ENCODE data around the gene RIT2. TPM values are rescaled to one million over a fixed set of nuclear protein-coding genes. Genes with fewer than 3 reads are reported as not detected.

RIT2 gene
- total and polyA plus RNA-seq, 2 of the 4 experiments (the other 2 are of a cell fraction): not detected

DNA sequence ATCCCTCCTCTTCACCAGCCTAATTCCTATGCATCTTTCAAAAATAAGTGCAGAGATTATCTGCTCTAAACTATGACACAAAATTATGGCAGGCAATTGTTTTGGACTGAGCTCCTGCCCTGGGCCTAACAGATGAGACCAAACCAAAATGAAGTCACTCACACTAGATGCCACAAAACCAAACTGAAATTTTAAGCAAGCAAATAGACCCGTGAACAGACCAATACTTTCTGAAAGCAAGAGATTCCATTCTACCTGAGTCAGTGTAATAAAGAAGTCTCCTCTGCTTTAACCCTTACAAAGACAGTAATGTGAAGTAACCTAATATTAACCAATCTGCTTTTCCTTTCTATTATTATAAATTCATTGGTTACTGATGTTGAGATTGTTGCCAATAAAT is 84.3 kb downstream of the RIT2 start:
- Histone ChIP-seq H2BK120ac (ENCODE audit: low read depth, low read length) (no peak overlapping the region), H3K14ac (replicated peaks; ENCODE audit: low read depth, low read length) (no peak overlapping the region), H3K9me3 (ENCODE audit: control insufficient read depth, insufficient read depth, low read length) (peaks cover 2% of the 10 kb centered on the region; the same call in 1 of the 2 replicates), H3K4me3 (ENCODE audit: insufficient read depth, low read depth, low read length) (no peak overlapping the region), H4K8ac (ENCODE audit: low read depth in 2 of 2, low read length in 2 of 2) (no peak overlapping the region), H3K79me1 (ENCODE audit: low read depth in 1 of 2, low read length in 2 of 2) (no peaks in the 10 kb centered on the region), H3K4me1 (ENCODE audit: control insufficient read depth, insufficient read depth, low read length) (no peaks in the 10 kb centered on the region), H3K9ac (ENCODE audit: low read depth, low read length) (no peak overlapping the region), H3K36me3 (ENCODE audit: control insufficient read depth, insufficient read depth, low read length) (no peaks in the 10 kb centered on the region), H2BK15ac (ENCODE audit: low read depth, low read length) (no peak overlapping the region), H2AK5ac (ENCODE audit: low read depth, low read length) (no peak overlapping the region), H3K23ac (ENCODE audit: low read depth, low read length) (no peak overlapping the region), H3K27ac (ENCODE audit: insufficient read depth, low read length) (no peak overlapping the region), H3K18ac (ENCODE audit: low read depth, low read length) (no peak overlapping the region), H2AFZ (replicated peaks; ENCODE audit: low read length, poor library complexity) (no peak overlapping the region), H2AK9ac (replicated peaks; ENCODE audit: low read depth, low read length, poor library complexity) (no peak overlapping the region), H4K20me1 (ENCODE audit: insufficient read depth, low read length) (no peaks in the 10 kb centered on the region), H3K4ac (ENCODE audit: low read depth, low read length) (no peak overlapping the region), H3K9me1 (ENCODE audit: insufficient read depth, low read length) (no peaks in the 10 kb centered on the region), H3K27me3 (ENCODE audit: control insufficient read depth, insufficient read depth, low read length) (no peaks in the 10 kb centered on the region), H3K4me2 (ENCODE audit: low read depth, low read length) (no peak overlapping the region), H2BK5ac (ENCODE audit: low read depth, low read length, poor library complexity, severe bottlenecking) (no peak overlapping the region), H4K5ac (ENCODE audit: low read depth, low read length) (no peak overlapping the region), H2BK20ac (ENCODE audit: low read depth, low read length) (no peak overlapping the region), H4K91ac (ENCODE audit: insufficient read depth, low read depth, low read length) (no peak overlapping the region), H3K56ac (ENCODE audit: extremely low read depth, insufficient read depth, low read length) (no peak overlapping the region)
- ATAC-seq (ENCODE audit: low read depth) (no peak), DNase-seq (no peak)
- ChIA-PET POLR2A (ENCODE audit: unreplicated experiment) (no interaction called here), CTCF (interaction anchor here (0.6 kb wide), 1 partner anchor 106 kb away, joined by 3 read pairs; no protein-coding TSS in a partner anchor)
- dilution Hi-C loops (cut with HindIII; ENCODE audit: low sequenced_read_pairs, unreplicated experiment): no loop called here
- TF ChIP-seq MAZ (IDR thresholded peaks at IDR 0.05; ENCODE audit: borderline replicate concordance, low read depth, low read length) (no peak), MAFK (IDR thresholded peaks at IDR 0.05; ENCODE audit: low read depth, low read length) (no peak), CEBPB (IDR thresholded peaks at IDR 0.05; ENCODE audit: low read depth, low read length) (no peak), CHD1 (IDR thresholded peaks at IDR 0.05; ENCODE audit: low read depth, low read length) (no peak), FOS (IDR thresholded peaks at IDR 0.05; ENCODE audit: low read depth, low read length) (no peak), NFE2L2 (IDR thresholded peaks at IDR 0.05; ENCODE audit: low read depth, low read length) (no peak), RFX5 (IDR thresholded peaks at IDR 0.05; ENCODE audit: low read depth, low read length) (no peak), MXI1 (IDR thresholded peaks at IDR 0.05; ENCODE audit: borderline replicate concordance, low read depth, low read length) (no peak), SMC3 (IDR thresholded peaks at IDR 0.05; ENCODE audit: low read depth, low read length) (no peak), POLR2A (IDR thresholded peaks at IDR 0.05; ENCODE audit: low read depth, low read length) (no peak), BHLHE40 (IDR thresholded peaks at IDR 0.05; ENCODE audit: low read depth, low read length) (no peak), RCOR1 (IDR thresholded peaks at IDR 0.05; ENCODE audit: insufficient replicate concordance, low read length) (no peak), RAD21 (IDR thresholded peaks at IDR 0.05; ENCODE audit: low read length) (no peak)
- TF ChIP-seq, protein P1, sequence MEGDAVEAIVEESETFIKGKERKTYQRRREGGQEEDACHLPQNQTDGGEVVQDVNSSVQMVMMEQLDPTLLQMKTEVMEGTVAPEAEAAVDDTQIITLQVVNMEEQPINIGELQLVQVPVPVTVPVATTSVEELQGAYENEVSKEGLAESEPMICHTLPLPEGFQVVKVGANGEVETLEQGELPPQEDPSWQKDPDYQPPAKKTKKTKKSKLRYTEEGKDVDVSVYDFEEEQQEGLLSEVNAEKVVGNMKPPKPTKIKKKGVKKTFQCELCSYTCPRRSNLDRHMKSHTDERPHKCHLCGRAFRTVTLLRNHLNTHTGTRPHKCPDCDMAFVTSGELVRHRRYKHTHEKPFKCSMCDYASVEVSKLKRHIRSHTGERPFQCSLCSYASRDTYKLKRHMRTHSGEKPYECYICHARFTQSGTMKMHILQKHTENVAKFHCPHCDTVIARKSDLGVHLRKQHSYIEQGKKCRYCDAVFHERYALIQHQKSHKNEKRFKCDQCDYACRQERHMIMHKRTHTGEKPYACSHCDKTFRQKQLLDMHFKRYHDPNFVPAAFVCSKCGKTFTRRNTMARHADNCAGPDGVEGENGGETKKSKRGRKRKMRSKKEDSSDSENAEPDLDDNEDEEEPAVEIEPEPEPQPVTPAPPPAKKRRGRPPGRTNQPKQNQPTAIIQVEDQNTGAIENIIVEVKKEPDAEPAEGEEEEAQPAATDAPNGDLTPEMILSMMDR (conservative IDR thresholded peaks at IDR 0.05; ENCODE audit: low read depth, low read length): no peak
- TF ChIP-seq, protein P2, sequence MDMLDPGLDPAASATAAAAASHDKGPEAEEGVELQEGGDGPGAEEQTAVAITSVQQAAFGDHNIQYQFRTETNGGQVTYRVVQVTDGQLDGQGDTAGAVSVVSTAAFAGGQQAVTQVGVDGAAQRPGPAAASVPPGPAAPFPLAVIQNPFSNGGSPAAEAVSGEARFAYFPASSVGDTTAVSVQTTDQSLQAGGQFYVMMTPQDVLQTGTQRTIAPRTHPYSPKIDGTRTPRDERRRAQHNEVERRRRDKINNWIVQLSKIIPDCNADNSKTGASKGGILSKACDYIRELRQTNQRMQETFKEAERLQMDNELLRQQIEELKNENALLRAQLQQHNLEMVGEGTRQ (IDR thresholded peaks at IDR 0.05; ENCODE audit: low read depth, low read length): no peak
- TF ChIP-seq, protein P3, sequence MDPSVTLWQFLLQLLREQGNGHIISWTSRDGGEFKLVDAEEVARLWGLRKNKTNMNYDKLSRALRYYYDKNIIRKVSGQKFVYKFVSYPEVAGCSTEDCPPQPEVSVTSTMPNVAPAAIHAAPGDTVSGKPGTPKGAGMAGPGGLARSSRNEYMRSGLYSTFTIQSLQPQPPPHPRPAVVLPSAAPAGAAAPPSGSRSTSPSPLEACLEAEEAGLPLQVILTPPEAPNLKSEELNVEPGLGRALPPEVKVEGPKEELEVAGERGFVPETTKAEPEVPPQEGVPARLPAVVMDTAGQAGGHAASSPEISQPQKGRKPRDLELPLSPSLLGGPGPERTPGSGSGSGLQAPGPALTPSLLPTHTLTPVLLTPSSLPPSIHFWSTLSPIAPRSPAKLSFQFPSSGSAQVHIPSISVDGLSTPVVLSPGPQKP (IDR thresholded peaks at IDR 0.05; ENCODE audit: borderline replicate concordance, low read depth, low read length): no peak
- no TSS peak for BruUV-seq (replicated peaks)
- no CpG with 5 or more reads among the region's 1 CpG for WGBS, 2 experiments (ENCODE audit: extremely low coverage in 2 of 2, insufficient read length in 1 of 2)
- in situ Hi-C loops (cut with MboI; ENCODE audit: low sequenced_read_pairs): no loop called here
- intact Hi-C loops (cut with micrococcal nuclease): no loop called here
